Caco-2 (cell line): ENCODE results near the gene SPPL3. TPM values are rescaled to one million over a fixed set of nuclear protein-coding genes. Genes with fewer than 3 reads are reported as not detected.
"Not testable (repeated sequence)": the region's sequence is repeated elsewhere in the genome, so short reads cannot be mapped to it uniquely, and the experiment has no call there.

Source experiments
- BruUV-seq: library from RNA; stranded (reverse); fragments of 400-500 nt; replicated peaks from 2 replicates; lab custom pipeline; 2021; lab: Mats Ljungman, UMichigan
- CTCF ChIA-PET: fragments of 300-600 bp; sonication (Branson Sonifier 250); formaldehyde crosslinking; loops from one replicate; lab custom pipeline; 2022; ENCODE audit warnings: antibody characterized with exemption; lab: Charles Lee
- POLR2A ChIA-PET: fragments of 300-600 bp; sonication (Branson Sonifier 250); formaldehyde crosslinking; loops from one replicate; lab custom pipeline; 2022; ENCODE audit warnings: antibody characterized with exemption; lab: Charles Lee
- DNase-seq, 2 experiments: peaks; one replicate each; pipeline versions ENCODE4 v3.0.0 to v3.0.0-alpha.2; 2020 to 2022
- H3K27me3 ChIP-seq: replicated peaks from 2 replicates; pipeline ENCODE4 v1.6.0; 2011; ENCODE audit warnings: low read length; ENCODE audit not compliant: control insufficient read depth, insufficient read depth
- H3K36me3 ChIP-seq: 2 replicates; pipeline ENCODE4 v1.5.1; 2011; ENCODE audit warnings: low read length; ENCODE audit not compliant: control insufficient read depth, insufficient read depth
- H3K4me1 ChIP-seq: fragments of 250-450 bp; sonication (Bioruptor Pico); 2 replicates; pipeline ENCODE4 v1.5.1; 2020; ENCODE audit warnings: mild to moderate bottlenecking
- H3K4me3 ChIP-seq: 2 replicates; pipeline ENCODE4 v1.5.1; 2011; ENCODE audit warnings: low read depth, mild to moderate bottlenecking, control low read depth, low read length
- H3K9me3 ChIP-seq: fragments of 250-450 bp; sonication (Bioruptor Pico); 2 replicates; pipeline ENCODE4 v1.5.1; 2020; ENCODE audit warnings: mild to moderate bottlenecking, moderate library complexity
- H3K27ac Mint-ChIP-seq: one replicate; pipeline ENCODE4 v1.8.0; 2022; ENCODE audit warnings: mixed read lengths; ENCODE audit not compliant: unreplicated experiment
- H3K27me3 Mint-ChIP-seq: one replicate; pipeline ENCODE4 v1.8.0; 2022; ENCODE audit warnings: mixed read lengths; ENCODE audit not compliant: insufficient read depth, unreplicated experiment
- H3K36me3 Mint-ChIP-seq: one replicate; pipeline ENCODE4 v1.8.0; 2022; ENCODE audit warnings: mild to moderate bottlenecking, mixed read lengths; ENCODE audit not compliant: insufficient read depth, unreplicated experiment
- H3K4me1 Mint-ChIP-seq: one replicate; pipeline ENCODE4 v1.8.0; 2022; ENCODE audit warnings: low read depth, mixed read lengths; ENCODE audit not compliant: unreplicated experiment
- H3K4me3 Mint-ChIP-seq: one replicate; pipeline ENCODE4 v1.8.0; 2022; ENCODE audit warnings: mild to moderate bottlenecking, moderate library complexity, mixed read lengths; ENCODE audit not compliant: unreplicated experiment
- H3K9me3 Mint-ChIP-seq: one replicate; pipeline ENCODE4 v1.8.0; 2022; ENCODE audit warnings: mixed read lengths; ENCODE audit not compliant: unreplicated experiment
- intact Hi-C: fragments of 100-400 bp; cut with micrococcal nuclease; formaldehyde crosslinking; loops from one replicate; pipeline ENCODE4 v1.10.0; 2022; ENCODE audit not compliant: unreplicated experiment
- total RNA-seq: library from RNA; stranded (reverse); gene quantifications from 2 replicates; pipeline ENCODE4 v1.2.3, GENCODE V29; 2022
- TF ChIP-seq, protein P1 (sequence below), 2 experiments: fragments of 200-600 bp in 1 of 2; IDR thresholded peaks; 1 replicate in 1 of 2; 2 replicates in 1 of 2; pipeline versions ENCODE4 v1.5.1 to v1.8.0; 2011 to 2022; ENCODE audit warnings: antibody characterized with exemption in 1 of 2, control low read depth in 1 of 2, inconsistent platforms in 1 of 2, low read depth in 1 of 2, low read length in 1 of 2, mild to moderate bottlenecking in 1 of 2, moderate library complexity in 1 of 2; ENCODE audit not compliant: insufficient read depth in 1 of 2, severe bottlenecking in 1 of 2, unreplicated experiment in 1 of 2

The SPPL3 gene
- total RNA-seq, 1 experiment from 2014 or later, result 63.4 TPM

DNA sequence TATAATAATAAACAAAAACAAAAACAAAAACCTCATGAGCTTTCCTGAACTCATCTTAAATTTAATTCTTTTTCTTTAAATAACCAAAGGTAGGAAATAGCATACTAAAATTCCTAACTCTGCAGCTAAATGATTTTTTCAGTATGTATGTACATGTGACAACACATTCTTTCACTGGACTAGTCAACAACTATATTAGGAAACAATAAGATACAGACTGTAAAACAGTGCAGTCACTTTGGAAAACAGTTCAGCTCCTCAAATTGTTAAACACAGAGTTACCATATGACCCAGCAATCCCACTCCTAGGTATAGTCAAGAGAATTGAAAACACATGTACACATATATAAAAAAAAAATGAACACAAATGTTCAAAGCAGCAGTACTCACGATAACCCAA is 64.7 kb downstream of the SPPL3 start:
- Mint-ChIP-seq H3K4me1 (peaks cover 7% of the 10 kb centered on the region), H3K9me3 (no peaks in the 10 kb centered on the region), H3K36me3 (no peaks in the 10 kb centered on the region), H3K27ac (no peak overlapping the region), H3K27me3 (no peaks in the 10 kb centered on the region), H3K4me3 (no peak overlapping the region)
- Histone ChIP-seq H3K27me3 (no peaks in the 10 kb centered on the region), H3K4me3 (no peak overlapping the region), H3K4me1 (no peaks in the 10 kb centered on the region), H3K9me3 (no peaks in the 10 kb centered on the region), H3K36me3 (no peaks in the 10 kb centered on the region)
- ChIA-PET CTCF (no interaction called here), POLR2A (no interaction called here)
- BruUV-seq, result no TSS peak
- no peak for DNase-seq
- TF ChIP-seq, protein P1, sequence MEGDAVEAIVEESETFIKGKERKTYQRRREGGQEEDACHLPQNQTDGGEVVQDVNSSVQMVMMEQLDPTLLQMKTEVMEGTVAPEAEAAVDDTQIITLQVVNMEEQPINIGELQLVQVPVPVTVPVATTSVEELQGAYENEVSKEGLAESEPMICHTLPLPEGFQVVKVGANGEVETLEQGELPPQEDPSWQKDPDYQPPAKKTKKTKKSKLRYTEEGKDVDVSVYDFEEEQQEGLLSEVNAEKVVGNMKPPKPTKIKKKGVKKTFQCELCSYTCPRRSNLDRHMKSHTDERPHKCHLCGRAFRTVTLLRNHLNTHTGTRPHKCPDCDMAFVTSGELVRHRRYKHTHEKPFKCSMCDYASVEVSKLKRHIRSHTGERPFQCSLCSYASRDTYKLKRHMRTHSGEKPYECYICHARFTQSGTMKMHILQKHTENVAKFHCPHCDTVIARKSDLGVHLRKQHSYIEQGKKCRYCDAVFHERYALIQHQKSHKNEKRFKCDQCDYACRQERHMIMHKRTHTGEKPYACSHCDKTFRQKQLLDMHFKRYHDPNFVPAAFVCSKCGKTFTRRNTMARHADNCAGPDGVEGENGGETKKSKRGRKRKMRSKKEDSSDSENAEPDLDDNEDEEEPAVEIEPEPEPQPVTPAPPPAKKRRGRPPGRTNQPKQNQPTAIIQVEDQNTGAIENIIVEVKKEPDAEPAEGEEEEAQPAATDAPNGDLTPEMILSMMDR (IDR thresholded peaks at IDR 0.05; ENCODE audit: insufficient read depth in 1 of 2, low read depth in 1 of 2, low read length in 1 of 2, severe bottlenecking in 1 of 2, unreplicated experiment in 1 of 2), result no peak
- intact Hi-C loops, result no loop called here

DNA sequence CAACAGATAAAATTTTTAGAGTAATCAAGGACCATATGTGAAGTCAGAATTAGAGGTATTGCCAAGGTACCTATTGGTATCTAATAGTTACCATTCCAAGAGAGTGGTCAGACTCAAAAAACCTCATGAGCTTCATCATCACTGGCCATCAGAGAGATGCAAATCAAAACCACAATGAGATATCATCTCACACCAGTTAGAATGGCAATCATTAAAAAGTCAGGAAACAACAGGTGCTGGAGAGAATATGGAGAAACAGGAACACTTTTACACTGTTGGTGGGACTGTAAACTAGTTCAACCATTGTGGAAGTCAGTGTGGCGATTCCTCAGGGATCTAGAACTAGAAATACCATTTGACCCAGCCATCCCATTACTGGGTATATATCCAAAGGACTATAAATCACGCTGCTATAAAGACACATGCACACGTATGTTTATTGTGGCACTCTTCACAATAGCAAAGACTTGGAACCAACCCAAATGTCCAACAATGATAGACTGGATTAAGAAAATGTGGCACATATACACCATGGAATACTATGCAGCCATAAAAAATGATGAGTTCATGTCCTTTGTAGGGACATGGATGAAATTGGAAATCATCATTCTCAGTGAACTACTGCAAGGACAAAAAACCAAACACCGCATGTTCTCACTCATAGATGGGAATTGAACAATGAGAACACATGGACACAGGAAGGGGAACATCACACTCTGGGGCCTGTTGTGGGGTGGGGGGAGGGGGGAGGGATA is 65.4 kb downstream of the SPPL3 start:
- H3K4me1 ChIP-seq, H3K27me3 Mint-ChIP-seq, DNase-seq, H3K36me3 Mint-ChIP-seq, H3K9me3 Mint-ChIP-seq, intact Hi-C loops, H3K9me3 ChIP-seq, BruUV-seq, H3K27ac Mint-ChIP-seq, H3K27me3 ChIP-seq, H3K4me1 Mint-ChIP-seq, H3K4me3 Mint-ChIP-seq, H3K36me3 ChIP-seq, H3K4me3 ChIP-seq: not testable (repeated sequence)
- ChIA-PET POLR2A (interaction anchor here (0.6 kb wide), 1 partner anchor 657 kb away, joined by 3 read pairs; no protein-coding TSS in a partner anchor), CTCF (interaction anchor here (0.5 kb wide), 1 partner anchor 14 kb away, joined by 3 read pairs; no protein-coding TSS in a partner anchor)

DNA sequence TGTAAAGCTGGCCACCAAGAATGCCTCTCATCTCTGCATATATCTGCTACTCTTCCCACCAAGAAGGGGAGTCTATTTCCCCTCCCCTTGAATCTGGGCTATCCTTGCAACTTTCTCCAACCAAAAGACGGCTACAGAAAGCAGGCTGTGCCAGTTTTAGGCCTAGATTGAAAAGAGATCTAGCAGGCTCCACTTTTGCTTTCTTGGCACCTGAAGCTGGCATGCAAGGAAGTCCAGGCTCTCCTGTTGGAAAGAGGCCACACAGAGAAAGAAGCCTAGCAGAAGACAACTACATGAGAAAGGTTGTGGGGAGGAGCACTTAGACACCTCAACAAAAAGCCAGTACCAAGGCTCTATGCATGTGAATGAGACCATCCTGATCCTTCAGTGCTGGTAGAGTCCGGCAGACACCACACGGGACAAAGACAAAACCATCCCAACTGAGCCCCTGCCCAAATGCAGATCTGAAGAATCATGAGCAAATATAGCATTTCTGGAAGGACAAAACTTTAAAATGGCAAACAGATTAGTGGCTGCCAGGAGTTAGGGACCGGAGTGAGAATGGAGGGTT is 68.0 kb downstream of the SPPL3 start:
- H3K27me3 Mint-ChIP-seq, result no peaks in the 10 kb centered on the region
- H3K9me3 ChIP-seq, result no peaks in the 10 kb centered on the region
- ChIA-PET CTCF (no interaction called here), POLR2A (no interaction called here)
- no TSS peak for BruUV-seq
- H3K4me1 ChIP-seq, result peaks cover 7% of the 10 kb centered on the region
- intact Hi-C loops, result no loop called here
- peaks cover 4% of the 10 kb centered on the region for H3K9me3 Mint-ChIP-seq
- no peaks in the 10 kb centered on the region for H3K36me3 ChIP-seq
- H3K4me1 Mint-ChIP-seq, result peaks cover 7% of the 10 kb centered on the region
- H3K4me3 Mint-ChIP-seq, result no peak overlapping the region
- TF ChIP-seq, protein P1 (IDR thresholded peaks at IDR 0.05; ENCODE audit: insufficient read depth in 1 of 2, low read depth in 1 of 2, low read length in 1 of 2, severe bottlenecking in 1 of 2, unreplicated experiment in 1 of 2), result no peak
- DNase-seq, result no peak
- H3K36me3 Mint-ChIP-seq, result peaks cover 2% of the 10 kb centered on the region
- H3K27me3 ChIP-seq, result no peaks in the 10 kb centered on the region
- no peak overlapping the region for H3K27ac Mint-ChIP-seq
- H3K4me3 ChIP-seq, result no peak overlapping the region
